Measurements from ENCODE around the gene CPSF4L.
A peak's percentile ranks its signal among the peaks of the same experiment; 100 is the strongest.

CPSF4L gene

DNA sequence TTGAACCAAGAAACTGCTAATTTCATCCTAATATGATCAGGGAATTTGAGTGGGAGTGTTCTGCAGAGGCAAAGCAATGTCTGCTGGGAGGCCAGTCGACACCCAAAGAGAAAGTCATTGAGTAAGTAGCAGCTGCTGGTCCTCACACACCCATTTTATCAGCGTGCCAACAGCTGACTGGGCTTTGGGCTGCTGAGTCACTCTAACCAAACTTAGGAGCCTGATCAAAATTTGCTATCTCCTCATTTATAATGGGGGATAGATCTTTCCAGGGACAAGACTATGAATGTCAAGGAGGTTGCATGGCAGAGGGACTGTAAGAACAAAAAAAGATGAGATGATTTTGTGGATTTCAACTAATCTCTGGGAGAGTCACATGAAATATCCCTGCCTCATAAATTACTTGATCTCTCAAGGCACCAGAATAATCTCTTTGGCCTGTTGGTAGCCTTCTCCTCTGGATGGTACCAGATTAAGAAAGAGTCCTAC is 32.9 kb downstream of the CPSF4L start:
- peak; percentile 93 for DNase-seq

DNA sequence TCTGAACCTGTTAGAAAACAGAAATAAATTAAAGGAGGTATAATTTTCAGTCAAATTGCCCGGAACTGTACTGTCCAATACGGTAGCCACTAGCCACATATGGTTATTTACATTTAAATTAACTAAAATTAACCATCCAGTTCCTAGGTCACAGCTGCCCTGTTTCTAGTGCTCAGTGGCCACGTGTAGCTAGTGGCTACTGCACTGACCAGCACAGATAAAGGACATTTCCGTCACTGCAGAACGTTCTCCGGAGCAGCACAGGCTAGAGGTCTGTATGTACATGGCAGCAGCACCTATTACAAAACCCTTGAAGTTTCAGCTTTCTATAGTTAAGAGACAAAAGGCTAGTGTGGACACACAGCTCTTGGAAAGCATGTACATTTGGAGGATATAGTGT is 33.7 kb downstream of the CPSF4L start:
- no peak for DNase-seq

DNA sequence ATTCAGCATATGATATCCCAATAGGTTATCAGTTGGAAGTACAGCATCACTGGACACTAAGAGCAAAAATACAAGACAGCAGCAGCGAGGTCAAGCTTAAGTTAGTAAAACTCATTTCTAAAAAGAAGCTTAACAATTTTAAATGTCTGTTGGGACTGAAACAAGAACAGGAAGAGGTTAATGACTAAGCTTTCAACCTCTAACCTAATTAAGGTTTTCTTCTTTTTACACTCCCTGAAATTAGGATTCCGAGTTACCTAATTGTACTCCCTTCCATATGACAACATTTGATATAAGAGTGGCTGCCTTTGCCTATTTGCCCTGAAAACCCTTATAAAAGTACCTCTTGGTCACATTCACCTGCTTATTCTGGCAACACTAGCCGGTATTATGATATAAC is 34.3 kb downstream of the CPSF4L start:
- peak; percentile 19 for DNase-seq

DNA sequence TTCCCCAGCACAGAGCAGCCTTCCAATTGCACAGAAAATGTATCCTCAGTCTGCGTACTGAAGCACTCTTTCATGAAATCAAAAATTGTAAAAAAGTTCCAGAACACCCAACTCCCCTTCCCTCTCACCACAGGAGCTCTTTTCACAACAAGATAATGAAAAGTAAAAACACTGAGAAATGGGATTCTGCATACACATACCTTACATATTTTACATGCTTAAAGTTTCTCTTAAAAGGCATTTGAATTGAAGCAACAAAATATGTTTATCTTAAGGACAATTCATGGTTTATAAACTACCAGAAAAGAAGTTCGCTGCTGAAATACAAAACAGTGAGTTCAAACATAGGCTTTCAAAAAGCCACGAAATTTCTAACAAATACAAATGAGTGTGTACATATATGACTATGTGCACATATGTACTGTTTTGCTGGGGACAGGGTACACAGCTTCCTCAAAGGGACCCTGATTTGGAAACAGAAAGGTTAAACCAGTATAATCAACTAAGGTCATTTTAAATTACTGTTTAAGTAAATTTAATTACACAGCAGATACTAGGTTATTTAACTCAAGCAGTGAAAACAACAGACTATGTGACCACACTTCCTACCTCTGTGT is 35.0 kb downstream of the CPSF4L start:
- no peak for DNase-seq

DNA sequence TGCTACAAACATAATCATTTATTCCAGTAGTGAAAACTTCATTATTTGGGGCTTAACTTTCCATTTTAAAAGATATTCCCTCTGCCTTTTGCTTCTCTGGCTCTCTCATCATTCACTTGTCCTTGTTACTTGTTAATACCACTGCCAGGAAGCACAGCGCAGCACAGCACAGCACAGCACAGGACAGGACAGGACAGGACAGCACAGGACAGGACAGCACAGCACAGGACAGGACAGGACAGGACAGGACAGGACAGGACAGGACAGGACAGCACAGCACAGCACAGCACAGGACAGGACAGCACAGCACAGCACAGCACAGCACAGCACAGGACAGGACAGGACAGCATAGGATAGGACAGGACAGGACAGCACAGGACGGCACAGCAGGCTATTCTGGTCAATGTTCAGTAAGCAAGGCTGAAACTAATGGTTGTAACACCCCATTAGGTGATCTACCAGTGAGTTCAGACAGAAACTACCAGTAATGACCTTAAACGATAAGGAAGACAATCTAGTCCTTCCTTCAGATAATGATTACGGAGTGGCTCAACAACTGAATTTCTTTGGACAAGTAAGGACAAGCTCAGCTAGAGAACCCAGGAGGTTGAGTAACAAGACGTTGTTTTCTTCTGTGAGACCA is 36.9 kb downstream of the CPSF4L start:
- no peak for DNase-seq

DNA sequence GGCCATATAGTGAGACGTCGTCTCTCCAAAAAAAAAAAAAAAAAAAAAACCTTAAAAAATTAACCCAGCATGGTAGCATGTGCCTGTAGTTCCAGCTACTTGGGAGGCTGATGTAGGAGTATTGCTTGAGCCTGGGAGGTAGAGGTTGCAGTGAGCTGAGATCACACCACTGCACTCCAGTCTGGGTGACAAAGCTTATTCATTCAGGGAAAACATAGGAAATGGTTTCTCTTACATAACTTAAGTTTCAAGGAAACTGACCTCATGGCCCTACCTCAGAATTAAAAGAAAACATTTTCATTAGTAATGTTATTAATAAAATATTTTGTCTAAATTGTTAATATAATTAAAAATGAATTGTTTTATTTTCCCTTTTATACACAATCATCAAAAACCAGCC is 37.4 kb downstream of the CPSF4L start:
- no peak for DNase-seq

DNA sequence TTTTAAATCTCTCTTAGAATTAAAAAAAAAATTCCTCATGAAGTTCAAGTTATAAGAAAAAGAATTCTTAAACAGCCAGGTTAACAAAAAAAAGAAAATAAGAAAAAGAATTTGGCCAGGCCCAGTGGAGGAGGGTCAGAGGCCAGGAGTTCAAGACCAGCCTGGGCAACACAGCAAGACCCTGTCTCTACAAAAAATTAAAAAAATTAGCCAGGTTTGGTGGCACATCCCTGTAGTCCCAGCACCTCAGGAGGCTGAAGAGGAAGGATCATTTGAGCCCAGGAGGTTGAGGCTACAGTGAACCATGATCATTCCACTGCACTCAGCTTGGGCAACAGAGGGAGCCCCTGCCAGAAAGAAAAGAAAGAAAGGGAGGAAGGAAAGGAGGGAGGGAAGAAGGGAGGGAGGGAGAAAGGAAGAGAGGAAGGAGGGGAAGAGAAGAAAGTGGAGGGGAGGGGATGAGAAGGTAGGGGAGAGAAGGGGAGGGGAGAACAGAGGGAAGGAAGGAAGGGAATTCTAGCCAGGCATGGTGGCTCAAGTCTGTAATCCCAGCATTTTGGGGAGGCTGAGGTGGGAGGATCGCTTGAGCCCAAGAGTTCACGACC is 38.0 kb downstream of the CPSF4L start:
- no peak for DNase-seq

DNA sequence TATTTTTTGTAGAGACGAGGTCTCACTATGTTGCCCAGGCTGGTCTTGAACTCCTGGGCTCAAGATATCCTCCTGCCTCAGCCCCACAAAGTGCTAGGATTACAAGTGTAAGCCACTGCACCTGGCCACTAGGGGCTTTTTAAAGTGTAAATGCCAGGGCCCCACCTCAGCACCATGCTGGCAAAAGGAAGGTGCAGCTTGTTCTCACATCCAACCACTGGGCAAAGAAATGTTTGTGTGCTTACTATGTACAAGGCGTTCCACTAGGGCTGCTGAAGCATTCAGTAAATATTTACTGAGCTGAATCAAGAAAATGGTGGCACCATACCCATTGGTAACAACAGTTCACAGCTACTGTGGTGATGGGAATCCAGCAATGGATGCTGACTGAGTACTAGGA is 46.2 kb downstream of the CPSF4L start:
- no peak for DNase-seq

DNA sequence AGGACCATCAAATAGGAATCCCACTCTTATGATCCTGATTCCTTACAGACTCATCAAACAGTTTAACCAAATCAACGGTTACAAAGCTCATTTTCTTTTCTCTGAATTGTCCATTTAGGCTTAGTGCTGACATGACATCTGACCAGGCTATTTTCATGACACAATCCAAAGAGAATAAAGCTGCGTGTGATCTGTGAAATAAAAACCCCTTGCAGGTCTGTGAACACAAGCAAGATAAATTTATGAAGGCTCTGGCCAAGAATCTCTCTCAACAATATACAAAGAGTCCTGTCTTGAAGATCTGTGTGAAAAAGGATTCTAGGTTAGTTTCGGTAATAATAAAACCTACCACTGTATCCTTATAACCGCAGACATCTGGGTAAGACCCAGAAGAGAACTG is 46.8 kb downstream of the CPSF4L start:
- DNase-seq = no peak

DNA sequence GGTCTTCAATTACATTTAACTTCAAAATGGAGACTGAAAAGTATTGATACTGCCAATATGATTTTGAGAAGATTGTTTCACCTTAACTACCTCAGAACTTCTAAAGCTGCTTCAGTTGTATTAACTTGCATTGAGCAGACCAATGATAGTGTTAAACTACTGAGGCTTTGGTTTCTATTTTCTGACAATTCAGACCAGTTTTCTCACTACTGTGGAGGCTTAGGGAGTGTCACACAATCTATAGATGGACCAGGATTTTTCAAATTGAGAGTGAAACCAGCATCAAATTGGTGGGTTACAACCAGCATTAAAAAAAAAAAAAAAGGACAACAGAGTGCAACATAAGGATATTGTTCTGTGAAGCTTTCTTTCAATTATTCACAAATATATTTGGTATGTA is 47.7 kb downstream of the CPSF4L start:
- DNase-seq = no peak

DNA sequence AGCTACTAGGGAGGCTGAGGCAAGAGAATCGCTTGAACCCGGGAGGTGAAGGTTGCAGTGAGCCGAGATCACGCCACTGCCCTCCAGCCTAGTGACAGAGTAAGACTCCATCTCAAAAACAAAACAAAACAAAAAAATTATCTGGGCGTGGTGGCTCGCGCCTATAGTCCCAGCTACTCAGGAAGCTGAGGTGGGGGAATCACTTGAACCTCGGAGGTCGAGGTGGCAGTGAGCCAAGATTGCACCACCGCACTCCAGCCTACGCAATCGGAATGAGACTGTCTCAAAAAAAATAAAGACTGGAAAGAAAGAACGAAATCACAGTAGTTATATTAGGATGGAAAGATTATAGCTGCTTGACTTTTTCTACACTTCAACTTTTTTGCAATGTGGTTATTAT is 49.9 kb downstream of the CPSF4L start:
- peak; percentile 63 for DNase-seq

DNA sequence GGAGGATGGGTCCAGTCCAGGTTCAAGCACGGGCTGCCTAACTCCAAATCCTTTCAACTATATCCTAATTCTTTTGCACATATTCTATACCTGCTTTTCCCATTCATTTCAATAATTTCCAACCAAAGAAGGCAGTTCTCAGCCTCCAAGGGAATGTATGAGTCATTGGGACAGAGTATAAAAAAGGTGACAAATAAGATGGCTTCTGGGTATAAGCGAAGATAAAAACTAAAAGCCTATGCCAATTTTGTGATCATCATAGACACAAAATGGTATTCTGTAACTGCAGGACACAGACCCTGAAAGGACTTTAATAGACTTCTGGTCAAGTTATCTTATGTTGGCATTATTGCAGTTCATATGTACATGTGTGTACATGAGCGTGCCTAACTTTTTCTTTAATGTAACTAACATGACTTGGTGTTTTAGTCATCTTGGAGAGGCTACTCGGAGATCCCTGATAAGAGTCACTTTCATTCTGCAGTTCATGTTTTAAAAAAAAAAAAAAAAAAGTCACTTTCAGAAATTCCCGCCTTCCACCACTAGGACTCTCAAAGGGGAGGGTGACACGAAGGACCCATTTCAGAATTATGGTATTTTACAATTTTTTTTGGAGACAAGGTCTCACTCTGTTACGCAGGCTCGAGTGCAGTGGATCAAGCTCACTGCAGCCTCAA is 51.5 kb downstream of the CPSF4L start:
- DNase-seq = peak; percentile 77

DNA sequence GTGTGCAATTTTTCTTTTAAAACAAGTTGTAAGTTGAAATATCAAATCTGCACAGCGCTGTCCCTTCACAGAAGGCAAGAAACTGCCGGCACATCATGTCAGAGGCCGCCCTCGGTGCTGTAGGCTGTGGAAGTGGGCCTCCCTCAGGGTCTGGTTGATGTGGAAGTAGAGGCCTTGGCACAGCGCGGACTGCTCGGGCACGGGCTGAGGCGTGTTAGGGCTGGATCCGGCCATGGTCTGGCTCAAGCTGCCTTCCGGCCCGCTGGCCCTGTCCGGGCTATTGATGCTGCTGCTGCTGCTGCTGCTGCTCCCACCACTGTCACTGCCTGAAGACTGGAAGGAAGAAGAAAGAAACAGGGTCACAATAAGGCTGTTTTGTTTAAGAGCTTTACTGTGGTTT is 52.2 kb downstream of the CPSF4L start:
- DNase-seq = no peak

DNA sequence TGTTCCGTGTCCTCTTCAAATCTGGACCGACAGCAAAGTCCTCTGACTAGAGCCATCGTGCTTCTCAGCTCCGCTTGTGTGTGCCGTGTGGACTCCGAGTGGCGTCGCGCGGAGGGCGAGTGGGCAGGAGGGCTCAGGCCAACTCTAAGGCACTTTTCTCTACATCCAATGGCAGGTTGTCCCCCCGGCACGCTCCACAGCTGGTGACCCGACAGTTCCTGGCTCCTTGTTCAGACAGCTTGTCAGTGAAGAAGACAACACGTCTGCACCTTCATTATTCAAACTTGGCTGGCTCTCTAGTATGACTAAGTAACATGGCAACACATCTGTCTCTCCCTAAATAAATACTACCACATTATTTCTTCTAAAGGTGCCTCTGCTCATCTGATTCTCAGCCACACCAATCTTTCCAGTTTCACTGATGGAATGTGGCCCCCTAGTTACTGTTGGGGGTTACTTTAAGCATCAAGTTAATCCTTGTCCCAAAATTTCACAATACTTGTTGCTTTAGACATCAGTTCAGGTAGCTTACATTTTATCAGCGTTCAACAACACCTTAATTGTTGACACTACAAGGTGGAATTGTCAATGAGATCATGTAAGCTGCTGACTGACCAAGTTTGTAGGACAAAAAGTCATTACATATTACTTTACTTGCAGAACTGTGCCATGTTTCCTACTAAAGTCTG is 53.4 kb downstream of the CPSF4L start:
- DNase-seq = no peak

DNA sequence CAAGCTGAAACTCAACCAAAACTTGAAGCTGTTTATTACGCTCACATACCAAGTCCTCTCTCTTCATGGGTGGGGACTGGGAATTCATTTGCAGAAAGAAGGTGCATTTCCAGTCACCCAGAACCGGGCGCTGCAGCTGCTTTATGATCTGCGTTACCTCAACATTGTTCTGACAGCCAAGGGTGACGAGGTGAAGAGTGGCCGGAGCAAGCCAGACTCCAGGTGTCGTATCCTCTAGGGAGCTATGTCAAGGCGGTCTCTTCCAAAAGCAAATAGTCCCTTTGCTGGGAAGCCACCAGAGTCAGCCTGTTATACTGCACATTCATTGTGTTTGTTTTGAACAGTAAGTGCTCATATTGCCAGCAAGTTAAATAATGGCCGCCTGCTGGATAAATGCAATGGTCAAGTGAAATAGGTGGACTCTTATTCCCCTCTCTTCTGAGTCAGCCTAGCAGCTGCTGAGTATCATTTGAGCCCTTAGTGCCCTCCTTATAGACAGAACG is 56.2 kb downstream of the CPSF4L start:
- DNase-seq = no peak

DNA sequence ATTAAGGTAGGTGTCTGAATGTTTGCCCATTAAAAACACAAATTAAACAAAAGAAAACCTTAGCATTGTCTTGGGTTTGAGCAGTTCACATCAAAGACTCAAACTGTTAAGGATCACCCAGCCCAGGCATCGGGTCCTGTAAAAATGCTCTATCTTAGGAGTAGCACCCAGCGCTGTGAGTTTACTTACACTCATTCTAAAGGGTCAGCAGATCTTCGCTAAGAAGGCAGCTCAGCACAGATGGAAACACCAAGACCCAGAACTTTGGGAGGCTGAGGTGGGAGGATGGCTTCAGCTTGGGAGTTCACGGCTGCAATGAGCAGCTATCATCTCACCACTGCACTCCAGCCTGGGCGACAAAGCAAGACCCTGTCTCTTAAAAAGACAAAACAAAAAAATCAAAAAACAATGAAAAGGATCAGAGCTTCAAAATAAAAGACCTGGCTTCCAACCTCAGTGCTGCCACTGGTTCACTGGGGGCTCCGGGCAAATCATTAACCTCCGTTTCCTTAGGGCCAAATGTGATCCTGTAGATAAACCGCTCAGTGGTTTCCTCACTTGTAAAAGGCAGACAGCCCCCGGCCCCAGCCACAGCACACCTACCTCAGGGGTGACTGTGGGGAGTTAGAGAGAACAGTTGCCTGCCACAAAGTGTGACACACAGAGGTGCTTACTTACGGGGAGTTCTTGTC is 57.7 kb downstream of the CPSF4L start:
- DNase-seq = peak; percentile 70

DNA sequence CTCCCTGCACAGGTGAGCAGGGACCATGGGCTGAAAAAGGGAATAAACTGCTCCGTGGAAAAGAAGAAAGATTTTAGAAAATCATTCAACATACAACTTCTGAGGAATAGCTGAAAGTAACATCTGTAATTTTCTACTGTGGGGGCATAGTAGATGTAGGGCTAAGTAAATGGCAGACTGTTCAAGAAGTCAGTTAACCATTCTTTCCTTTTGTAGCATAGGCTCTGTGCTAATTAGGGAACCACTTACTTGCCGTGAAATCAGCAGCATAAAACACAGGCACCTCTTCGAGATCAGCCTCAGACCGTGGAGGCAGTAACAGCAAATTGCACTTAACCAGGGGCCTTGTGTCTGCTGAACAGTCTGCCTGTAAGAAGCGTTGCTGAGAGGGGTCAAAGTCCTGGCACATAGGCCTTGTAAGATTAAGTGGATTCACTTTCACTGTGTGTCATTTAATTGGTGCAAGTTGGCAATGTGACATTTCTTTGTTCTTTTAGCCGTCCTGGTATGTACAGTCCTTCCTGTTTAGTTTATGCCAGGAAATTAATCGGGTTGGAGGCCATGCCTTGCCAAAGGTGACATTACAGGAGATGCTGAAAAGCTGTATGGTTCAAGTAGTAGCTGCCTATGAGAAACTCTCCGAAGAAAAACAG is 58.4 kb downstream of the CPSF4L start:
- peak; percentile 17 for DNase-seq

DNA sequence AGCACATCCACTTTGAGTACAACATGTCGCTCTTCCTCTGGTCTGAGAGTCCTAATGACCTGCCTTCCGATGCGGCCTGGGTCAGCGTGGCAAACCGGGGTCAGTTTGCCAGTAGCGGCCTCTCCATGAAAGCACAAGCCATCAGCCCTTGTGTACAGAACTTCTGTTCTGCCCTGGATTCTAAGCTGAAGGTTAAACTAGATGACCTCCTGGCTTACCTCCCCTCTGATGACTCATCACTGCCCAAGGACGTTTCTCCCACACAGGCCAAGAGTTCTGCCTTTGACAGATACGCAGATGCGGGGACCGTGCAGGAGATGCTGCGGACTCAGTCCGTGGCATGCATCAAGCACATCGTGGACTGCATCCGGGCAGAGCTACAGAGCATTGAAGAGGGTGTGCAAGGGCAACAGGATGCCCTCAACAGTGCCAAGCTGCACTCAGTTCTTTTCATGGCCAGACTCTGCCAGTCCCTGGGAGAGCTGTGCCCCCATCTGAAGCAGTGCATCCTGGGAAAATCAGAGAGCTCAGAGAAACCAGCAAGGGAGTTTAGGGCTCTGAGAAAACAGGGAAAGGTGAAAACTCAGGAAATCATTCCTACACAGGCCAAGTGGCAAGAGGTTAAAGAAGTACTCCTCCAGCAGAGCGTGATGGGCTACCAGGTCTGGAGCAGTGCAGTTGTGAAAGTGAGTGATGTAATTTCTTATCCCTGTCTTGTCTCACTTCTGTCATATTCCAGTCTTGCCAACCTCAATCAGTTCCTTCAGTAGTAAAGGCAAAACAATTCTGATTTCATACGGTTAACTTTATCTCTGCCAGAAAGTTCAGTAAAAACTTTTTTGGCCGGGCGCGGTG is 60.2 kb downstream of the CPSF4L start:
- DNase-seq = no peak

DNA sequence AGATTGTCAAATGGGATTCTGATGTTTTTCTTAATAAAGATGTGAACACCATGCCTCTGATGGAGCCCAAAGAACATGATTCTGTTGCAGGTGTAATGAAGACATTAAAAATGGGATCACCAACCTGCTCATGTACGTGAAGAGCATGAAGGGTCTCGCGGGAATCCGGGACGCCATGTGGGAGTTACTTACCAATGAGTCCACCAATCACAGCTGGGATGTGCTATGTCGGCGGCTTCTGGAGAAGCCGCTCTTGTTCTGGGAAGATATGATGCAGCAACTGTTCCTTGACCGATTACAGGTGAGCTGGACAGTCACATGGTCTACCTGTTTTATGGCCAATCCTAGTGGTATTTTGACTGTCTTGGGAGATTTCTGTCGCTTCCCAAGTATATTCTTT is 61.2 kb downstream of the CPSF4L start:
- DNase-seq = no peak

DNA sequence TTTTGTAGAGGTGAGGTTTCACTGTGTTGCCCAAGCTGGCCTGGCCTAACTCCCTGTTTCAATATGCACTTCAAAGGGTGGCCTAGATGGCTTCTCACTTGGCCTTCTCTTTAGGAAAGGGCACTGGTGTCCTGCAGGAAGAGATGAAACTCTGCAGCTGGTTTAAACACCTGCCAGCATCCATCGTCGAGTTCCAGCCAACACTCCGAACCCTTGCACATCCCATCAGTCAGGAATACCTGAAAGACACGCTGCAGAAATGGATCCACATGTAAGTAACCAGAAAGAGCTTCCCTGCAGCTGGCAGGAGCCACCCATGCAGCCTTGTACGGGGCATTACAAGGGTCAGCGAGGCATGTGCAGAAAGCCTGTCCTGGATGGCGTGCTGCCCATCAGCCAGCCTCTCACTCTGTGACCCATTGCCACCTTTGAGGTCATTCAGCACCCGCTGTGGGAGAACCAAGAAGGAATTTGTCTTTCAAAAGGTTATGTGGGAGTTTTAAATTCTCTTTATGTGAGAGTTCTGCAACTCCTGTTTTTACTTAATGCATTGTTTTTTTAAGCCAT is 61.8 kb downstream of the CPSF4L start:
- no peak for DNase-seq

DNA sequence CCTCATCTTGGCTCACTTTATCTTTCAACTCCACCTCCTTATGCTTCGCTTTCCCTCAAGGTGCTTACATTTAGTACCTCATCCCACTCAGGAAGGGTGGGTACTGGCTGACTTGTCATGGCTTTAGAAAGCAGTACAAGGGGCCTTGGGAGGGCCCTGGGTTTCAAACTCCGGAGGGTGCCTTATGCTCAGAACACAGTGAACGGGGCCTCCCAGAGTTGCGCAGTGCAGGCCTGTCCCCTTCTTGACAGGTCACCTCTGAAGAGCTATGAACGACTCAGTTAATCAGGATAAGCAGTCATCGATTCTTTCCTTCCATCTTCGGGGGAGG is 62.8 kb downstream of the CPSF4L start:
- no peak for DNase-seq
